ENCODE results near the gene MMP27. TPM values are rescaled to one million over a fixed set of nuclear protein-coding genes. Genes with fewer than 3 reads are reported as not detected.

MMP27 gene
- total RNA-seq, 1 experiment from 2014 or later = not detected

DNA sequence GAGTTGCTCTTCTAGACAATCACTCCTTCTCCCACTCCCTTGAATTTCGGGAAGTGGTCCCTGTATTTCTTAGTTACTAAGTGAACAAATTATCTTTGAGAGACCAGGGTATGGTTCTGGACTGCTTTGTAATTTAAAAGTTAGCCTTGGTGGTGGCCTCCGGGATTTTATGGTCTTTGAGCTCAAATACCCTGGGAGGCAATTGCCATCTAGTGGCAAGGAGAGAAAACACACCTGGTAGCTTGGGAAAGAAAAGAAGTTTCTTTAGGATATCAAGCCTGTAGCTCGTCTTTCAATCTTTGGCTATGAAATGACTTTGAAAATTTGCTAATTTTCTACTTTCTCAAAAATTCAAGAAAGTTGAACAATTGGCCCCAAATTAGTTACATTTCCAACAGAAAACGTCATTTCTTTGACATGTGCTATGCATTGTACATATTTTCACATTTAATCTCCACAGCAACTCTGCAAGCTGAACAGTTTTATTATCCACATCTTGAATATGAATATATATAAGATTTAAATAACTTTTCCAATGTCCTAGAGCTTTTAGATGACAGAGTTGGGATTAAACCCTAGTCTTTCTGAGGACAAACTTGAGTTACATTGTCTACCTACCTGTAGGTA is 39.1 kb downstream of the MMP27 start:
- Histone ChIP-seq H2BK15ac (ENCODE audit: low read depth, low read length) (no peak overlapping the region), H3K27me3 (ENCODE audit: insufficient read depth, low read length) (no peaks in the 10 kb centered on the region), H3K4me2 (ENCODE audit: insufficient read depth, insufficient read length, low read length) (no peak overlapping the region), H3T11ph (ENCODE audit: low read length) (no peak overlapping the region), H2BK120ac (ENCODE audit: low read depth, low read length, poor library complexity, severe bottlenecking) (no peak overlapping the region), H2AFZ (ENCODE audit: low read length) (no peak overlapping the region), H4K8ac (replicated peaks; ENCODE audit: insufficient read length, low read depth, low read length) (no peak overlapping the region), H3K9me3 (ENCODE audit: control insufficient read depth, low read depth, low read length) (no peaks in the 10 kb centered on the region), H3K23me2 (ENCODE audit: insufficient read length, low read depth, low read length, poor library complexity, severe bottlenecking) (no peaks in the 10 kb centered on the region), H3K4ac (ENCODE audit: low read depth, low read length) (no peak overlapping the region), H4K20me1 (ENCODE audit: control insufficient read depth, insufficient read depth, insufficient read length) (no peaks in the 10 kb centered on the region), H3K9ac (ENCODE audit: extremely low read depth, insufficient read length, low read length) (no peak overlapping the region), H3K14ac (ENCODE audit: insufficient read depth, low read length) (no peak overlapping the region), H3K4me1 (ENCODE audit: insufficient read depth, low read length) (no peaks in the 10 kb centered on the region), H2BK20ac (ENCODE audit: low read depth, low read length, poor library complexity, severe bottlenecking) (no peak overlapping the region), H3K79me2 (ENCODE audit: insufficient read depth, low read length) (no peaks in the 10 kb centered on the region), H2AK5ac (ENCODE audit: insufficient read length, low read length) (no peak overlapping the region), H3K18ac (ENCODE audit: insufficient read length, low read depth, low read length) (no peak overlapping the region), H2BK5ac (ENCODE audit: insufficient read length, low read length) (no peak overlapping the region), H2BK12ac (ENCODE audit: insufficient read length, low read depth, low read length) (no peak overlapping the region), H4K91ac (ENCODE audit: insufficient read length, low read depth, low read length) (no peak overlapping the region), H3K56ac (ENCODE audit: insufficient read length, low read depth, low read length) (no peak overlapping the region), H3K27ac (ENCODE audit: insufficient read length, low read depth, low read length) (no peak overlapping the region), H3K23ac (ENCODE audit: insufficient read length, low read depth, low read length) (no peak overlapping the region), H3K79me1 (ENCODE audit: insufficient read depth, low read depth, low read length, poor library complexity, severe bottlenecking) (no peaks in the 10 kb centered on the region), H4K5ac (ENCODE audit: insufficient read length, low read depth, low read length) (no peak overlapping the region)
- H3K4me3 Mint-ChIP-seq = no peak overlapping the region
- peak overlapping the region in 1 of 3 experiments; percentile 59; a peak in 1 of 7 replicates for H3K27ac Mint-ChIP-seq
- H3K9me3 Mint-ChIP-seq = no peaks in the 10 kb centered on the region
- TF ChIP-seq, protein P1, sequence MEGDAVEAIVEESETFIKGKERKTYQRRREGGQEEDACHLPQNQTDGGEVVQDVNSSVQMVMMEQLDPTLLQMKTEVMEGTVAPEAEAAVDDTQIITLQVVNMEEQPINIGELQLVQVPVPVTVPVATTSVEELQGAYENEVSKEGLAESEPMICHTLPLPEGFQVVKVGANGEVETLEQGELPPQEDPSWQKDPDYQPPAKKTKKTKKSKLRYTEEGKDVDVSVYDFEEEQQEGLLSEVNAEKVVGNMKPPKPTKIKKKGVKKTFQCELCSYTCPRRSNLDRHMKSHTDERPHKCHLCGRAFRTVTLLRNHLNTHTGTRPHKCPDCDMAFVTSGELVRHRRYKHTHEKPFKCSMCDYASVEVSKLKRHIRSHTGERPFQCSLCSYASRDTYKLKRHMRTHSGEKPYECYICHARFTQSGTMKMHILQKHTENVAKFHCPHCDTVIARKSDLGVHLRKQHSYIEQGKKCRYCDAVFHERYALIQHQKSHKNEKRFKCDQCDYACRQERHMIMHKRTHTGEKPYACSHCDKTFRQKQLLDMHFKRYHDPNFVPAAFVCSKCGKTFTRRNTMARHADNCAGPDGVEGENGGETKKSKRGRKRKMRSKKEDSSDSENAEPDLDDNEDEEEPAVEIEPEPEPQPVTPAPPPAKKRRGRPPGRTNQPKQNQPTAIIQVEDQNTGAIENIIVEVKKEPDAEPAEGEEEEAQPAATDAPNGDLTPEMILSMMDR (conservative IDR thresholded peaks at IDR 0.05) = peak; percentile 86
- H3K27me3 Mint-ChIP-seq (ENCODE audit: low read depth) = no peaks in the 10 kb centered on the region
- no peaks in the 10 kb centered on the region for H3K36me3 Mint-ChIP-seq (ENCODE audit: insufficient read depth in 1 of 3, low read depth in 3 of 3)
- DNase-seq = no peak
- peaks cover 7 to 13% of the 10 kb centered on the region in 2 experiments for H3K4me1 Mint-ChIP-seq
- no CpG with 5 or more reads among the region's 4 CpGs for whole genome bisulfite sequencing (ENCODE audit: extremely low coverage, insufficient read length, low lambda C conversion rate)
